Loucy (cell line): ENCODE data around the gene IL1R2.

ENCODE experiments used
- H2AFZ ChIP-seq: fragments of 200-600 bp; sonication (generic); 2 replicates; pipeline ENCODE4 v1.6.0; 2016; ENCODE audit warnings: antibody characterized with exemption, mild to moderate bottlenecking, low read length, moderate library complexity
- H3F3A ChIP-seq: fragments of 200-600 bp; 2 replicates; pipeline ENCODE4 v1.6.0; 2016; ENCODE audit warnings: antibody characterized with exemption, low read depth, mild to moderate bottlenecking
- H3K27me3 ChIP-seq: fragments of 200-600 bp; sonication (generic); 2 replicates; pipeline ENCODE4 v1.6.1; 2014; ENCODE audit warnings: low read length, mild to moderate bottlenecking; ENCODE audit not compliant: insufficient read depth, poor library complexity, severe bottlenecking
- H3K36me3 ChIP-seq: fragments of 200-600 bp; sonication (generic); 2 replicates; pipeline ENCODE4 v1.6.1; 2016; ENCODE audit warnings: low read length; ENCODE audit not compliant: insufficient read depth
- H3K4me1 ChIP-seq: fragments of 200-600 bp; sonication (generic); 2 replicates; pipeline ENCODE4 v1.5.1; 2014; ENCODE audit warnings: low read length, mild to moderate bottlenecking; ENCODE audit not compliant: insufficient read depth, poor library complexity, severe bottlenecking
- H3K4me2 ChIP-seq: fragments of 200-600 bp; sonication (generic); 2 replicates; pipeline ENCODE4 v1.6.0; 2014; ENCODE audit warnings: antibody characterized with exemption, low read length, low read depth, mild to moderate bottlenecking; ENCODE audit not compliant: poor library complexity, severe bottlenecking
- H3K4me3 ChIP-seq: fragments of 200-600 bp; sonication (generic); 2 replicates; pipeline ENCODE4 v1.5.1; 2014; ENCODE audit warnings: low read length, mild to moderate bottlenecking, mixed read lengths; ENCODE audit not compliant: poor library complexity, severe bottlenecking
- H3K79me2 ChIP-seq: fragments of 200-600 bp; sonication (generic); 2 replicates; pipeline ENCODE4 v1.6.1; 2014; ENCODE audit warnings: low read length; ENCODE audit not compliant: insufficient read depth
- H3K9ac ChIP-seq: fragments of 200-600 bp; sonication (generic); 2 replicates; pipeline ENCODE4 v1.6.0; 2014; ENCODE audit warnings: mild to moderate bottlenecking, low read depth, low read length, moderate library complexity; ENCODE audit not compliant: poor library complexity, severe bottlenecking
- H3K9me2 ChIP-seq: fragments of 200-600 bp; sonication (generic); replicated peaks from 2 replicates; pipeline ENCODE4 v1.6.1; 2016; ENCODE audit warnings: low read depth, low read length, mixed read lengths
- H3K9me3 ChIP-seq: fragments of 200-600 bp; sonication (generic); 2 replicates; pipeline ENCODE4 v1.6.1; 2014; ENCODE audit warnings: mild to moderate bottlenecking, antibody characterized with exemption, low read length, low read depth; ENCODE audit not compliant: insufficient read depth
- H4K20me1 ChIP-seq: fragments of 200-600 bp; sonication (generic); 2 replicates; pipeline ENCODE4 v1.6.0; 2014; ENCODE audit warnings: antibody characterized with exemption, low read length, mild to moderate bottlenecking; ENCODE audit not compliant: insufficient read depth, poor library complexity, severe bottlenecking
- EZH2phosphoT487 ChIP-seq: fragments of 200-600 bp; IDR thresholded peaks from 2 replicates; pipeline ENCODE4 v1.6.1; 2018; ENCODE audit warnings: antibody characterized with exemption, mild to moderate bottlenecking, moderate library complexity, borderline replicate concordance
- TF ChIP-seq, protein P1 (sequence below): fragments of 200-600 bp; sonication (generic); conservative IDR thresholded peaks from 2 replicates; pipeline ENCODE4 v1.5.1; 2014; ENCODE audit warnings: mild to moderate bottlenecking, antibody characterized with exemption, low read length

Gene IL1R2

DNA sequence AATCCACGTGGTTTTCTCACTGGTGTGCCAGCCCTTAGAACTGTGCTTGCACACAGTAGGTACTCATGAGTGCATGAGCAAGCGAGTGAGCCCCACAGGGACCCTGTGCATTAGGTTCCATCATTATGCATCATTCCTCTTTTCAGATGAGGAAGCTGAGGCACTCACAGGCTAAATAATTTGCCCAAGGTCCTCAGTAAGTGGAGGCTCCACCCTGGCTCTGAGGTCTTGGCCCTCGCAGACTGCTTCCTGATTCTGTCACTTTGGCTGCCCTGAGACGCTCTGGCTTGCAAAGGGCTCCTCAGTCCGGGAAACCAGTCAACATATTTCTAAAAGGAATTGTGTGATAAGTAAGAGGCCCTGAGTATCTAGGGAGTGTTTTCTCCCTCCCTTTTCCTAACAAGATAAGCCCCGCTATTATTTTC lies 71.7 kb downstream of the IL1R2 start:
- Histone ChIP-seq H3K9me3 (no peaks in the 10 kb centered on the region), H3K79me2 (no peaks in the 10 kb centered on the region), H3F3A (no peaks in the 10 kb centered on the region), H3K4me1 (no peaks in the 10 kb centered on the region), H2AFZ (no peak overlapping the region), H3K27me3 (no peaks in the 10 kb centered on the region), H3K9me2 (no peaks in the 10 kb centered on the region), H3K4me3 (no peak overlapping the region), H3K4me2 (no peak overlapping the region), H3K9ac (no peak overlapping the region), H3K36me3 (no peaks in the 10 kb centered on the region), H4K20me1 (no peaks in the 10 kb centered on the region)
- TF ChIP-seq, protein P1, sequence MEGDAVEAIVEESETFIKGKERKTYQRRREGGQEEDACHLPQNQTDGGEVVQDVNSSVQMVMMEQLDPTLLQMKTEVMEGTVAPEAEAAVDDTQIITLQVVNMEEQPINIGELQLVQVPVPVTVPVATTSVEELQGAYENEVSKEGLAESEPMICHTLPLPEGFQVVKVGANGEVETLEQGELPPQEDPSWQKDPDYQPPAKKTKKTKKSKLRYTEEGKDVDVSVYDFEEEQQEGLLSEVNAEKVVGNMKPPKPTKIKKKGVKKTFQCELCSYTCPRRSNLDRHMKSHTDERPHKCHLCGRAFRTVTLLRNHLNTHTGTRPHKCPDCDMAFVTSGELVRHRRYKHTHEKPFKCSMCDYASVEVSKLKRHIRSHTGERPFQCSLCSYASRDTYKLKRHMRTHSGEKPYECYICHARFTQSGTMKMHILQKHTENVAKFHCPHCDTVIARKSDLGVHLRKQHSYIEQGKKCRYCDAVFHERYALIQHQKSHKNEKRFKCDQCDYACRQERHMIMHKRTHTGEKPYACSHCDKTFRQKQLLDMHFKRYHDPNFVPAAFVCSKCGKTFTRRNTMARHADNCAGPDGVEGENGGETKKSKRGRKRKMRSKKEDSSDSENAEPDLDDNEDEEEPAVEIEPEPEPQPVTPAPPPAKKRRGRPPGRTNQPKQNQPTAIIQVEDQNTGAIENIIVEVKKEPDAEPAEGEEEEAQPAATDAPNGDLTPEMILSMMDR, result no peak
- TF ChIP-seq EZH2phosphoT487, result no peak

DNA sequence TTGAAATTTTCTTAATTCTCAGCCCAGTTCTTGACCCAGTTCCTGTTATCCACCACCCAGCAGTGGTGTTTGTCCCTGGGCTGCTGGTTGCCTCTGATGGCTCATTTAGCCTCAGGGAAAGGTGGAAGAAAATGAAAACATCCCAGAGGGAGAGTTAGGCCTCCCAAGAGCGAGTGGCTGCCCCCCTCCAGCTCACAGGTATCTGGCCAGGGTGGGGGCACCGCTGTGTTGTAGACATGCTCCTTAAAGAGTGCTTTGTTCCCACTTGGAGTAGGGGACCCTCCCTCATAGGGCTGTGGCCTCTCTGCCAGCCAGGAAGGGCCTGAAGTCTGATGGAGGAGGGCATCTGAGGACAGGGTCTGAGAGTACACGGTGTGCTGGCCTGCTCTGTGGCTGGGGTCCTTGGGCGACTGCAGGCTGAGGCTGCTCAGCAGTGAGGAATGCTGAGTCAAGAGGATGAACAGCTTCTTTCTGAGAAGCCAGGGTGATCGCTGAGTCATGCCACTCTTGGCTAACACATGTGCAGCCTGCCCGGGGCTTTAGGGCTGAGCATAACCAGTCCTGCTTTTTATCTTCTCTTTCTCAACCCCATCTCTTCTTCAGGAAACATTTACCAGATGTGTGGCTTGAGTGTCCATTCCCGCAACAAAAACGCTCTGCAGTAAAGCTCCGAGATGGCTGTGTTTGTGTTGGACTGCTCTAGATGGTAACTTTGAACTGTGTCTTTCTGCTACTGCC lies 72.3 kb downstream of the IL1R2 start:
- no peak overlapping the region for H2AFZ ChIP-seq
- no peaks in the 10 kb centered on the region for H3K9me3 ChIP-seq
- H3K27me3 ChIP-seq, result no peaks in the 10 kb centered on the region
- no peaks in the 10 kb centered on the region for H4K20me1 ChIP-seq
- no peaks in the 10 kb centered on the region for H3K9me2 ChIP-seq
- H3K4me3 ChIP-seq, result no peak overlapping the region
- H3F3A ChIP-seq, result no peaks in the 10 kb centered on the region
- H3K36me3 ChIP-seq, result no peaks in the 10 kb centered on the region
- no peak for TF ChIP-seq EZH2phosphoT487
- TF ChIP-seq, protein P1, result no peak
- no peaks in the 10 kb centered on the region for H3K79me2 ChIP-seq
- H3K9ac ChIP-seq, result no peak overlapping the region
- no peaks in the 10 kb centered on the region for H3K4me1 ChIP-seq
- no peak overlapping the region for H3K4me2 ChIP-seq

DNA sequence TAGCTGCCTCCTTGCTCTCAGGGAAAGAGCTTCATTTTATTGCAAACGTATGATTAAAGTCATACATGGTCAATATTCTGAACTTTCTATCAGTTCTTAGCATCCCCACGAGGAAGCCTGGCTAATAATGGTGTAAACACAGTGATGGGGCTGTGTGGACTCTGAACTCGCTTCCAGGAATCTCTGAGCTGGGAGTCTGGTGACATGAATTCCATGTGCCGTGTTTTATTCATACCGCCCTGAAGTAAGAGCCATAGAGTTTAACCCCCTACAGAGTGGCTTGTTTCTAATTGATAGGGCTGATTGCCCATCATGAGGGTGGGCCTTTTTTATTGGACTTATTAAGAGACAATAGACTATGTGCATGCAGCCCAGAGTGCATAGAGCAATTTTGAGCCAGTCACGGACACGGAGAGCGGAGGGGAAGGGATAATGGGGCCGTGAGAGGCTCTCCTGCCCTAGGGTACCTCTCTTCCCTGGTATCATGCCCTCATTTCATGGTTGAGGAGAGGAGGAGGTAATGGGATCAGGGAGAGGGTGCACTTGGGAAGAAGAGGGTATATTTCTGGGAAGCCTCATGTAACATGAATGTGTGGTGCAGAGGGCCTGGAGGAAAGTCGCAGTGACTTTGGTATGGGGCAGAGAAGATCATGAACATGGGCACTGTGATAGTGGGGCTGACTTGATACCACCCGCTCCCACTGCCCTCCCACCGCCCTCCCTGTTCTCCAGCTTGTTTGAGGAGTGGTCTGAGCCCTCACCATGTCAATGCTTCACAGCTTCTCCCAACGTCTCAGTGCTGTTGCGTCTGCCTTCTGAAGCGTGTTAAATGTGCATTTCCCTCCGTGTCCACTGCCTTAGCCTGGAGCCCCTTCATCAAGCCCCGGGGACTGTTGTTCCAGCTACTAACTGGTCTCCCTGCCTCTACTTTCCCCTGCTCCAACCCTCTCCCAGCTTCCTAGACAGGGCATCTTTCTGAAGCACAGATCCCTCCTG lies 73.2 kb downstream of the IL1R2 start:
- Histone ChIP-seq H3K9me2 (no peaks in the 10 kb centered on the region), H3K9me3 (no peaks in the 10 kb centered on the region), H3K4me3 (no peak overlapping the region), H3K4me1 (no peaks in the 10 kb centered on the region), H4K20me1 (no peaks in the 10 kb centered on the region), H3K9ac (no peak overlapping the region), H2AFZ (no peak overlapping the region), H3K36me3 (no peaks in the 10 kb centered on the region), H3F3A (no peaks in the 10 kb centered on the region), H3K27me3 (no peaks in the 10 kb centered on the region), H3K79me2 (no peaks in the 10 kb centered on the region), H3K4me2 (no peak overlapping the region)
- TF ChIP-seq EZH2phosphoT487, result no peak
- TF ChIP-seq, protein P1, result no peak
